ENCODE results near the gene TOE1.
"Not testable (repeated sequence)": the region's sequence is repeated elsewhere in the genome, so short reads cannot be mapped to it uniquely, and the experiment has no call there.

TOE1 gene

DNA sequence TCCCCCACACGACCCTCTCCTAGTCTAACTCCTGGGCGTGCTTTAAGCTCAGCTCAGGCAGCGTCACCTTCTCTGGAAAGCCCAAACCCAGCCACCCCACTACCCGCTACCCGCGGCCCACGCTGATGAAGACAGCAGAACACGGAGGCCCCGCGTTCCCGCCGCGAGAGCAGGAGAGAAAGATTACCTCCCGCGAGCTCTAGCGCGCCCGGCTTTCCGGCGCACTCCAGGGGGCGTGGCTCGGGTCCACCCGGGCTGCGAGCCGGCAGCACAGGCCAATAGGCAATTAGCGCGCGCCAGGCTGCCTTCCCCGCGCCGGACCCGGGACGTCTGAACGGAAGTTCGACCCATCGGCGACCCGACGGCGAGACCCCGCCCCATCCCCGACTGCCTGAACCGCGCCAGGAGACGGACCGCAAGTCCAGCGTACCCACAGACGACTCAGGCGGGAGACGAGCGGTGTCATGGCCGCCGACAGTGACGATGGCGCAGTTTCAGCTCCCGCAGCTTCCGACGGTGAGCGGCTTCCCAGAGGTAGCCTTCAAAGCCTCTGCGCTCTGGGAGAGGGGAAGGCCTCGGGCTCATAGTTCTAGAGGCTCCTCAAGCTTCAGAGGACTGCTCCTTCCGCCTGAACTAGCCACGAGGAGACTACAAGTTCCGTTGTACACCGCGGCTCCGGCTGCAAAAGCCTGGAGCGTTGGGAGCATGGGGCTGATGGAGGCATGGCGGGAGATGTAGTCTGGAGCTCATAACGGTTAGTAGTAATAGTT is at the start of gene TOE1, which contains the start of gene MUTYH:
Gene TOE1, plus strand, starts transcription at position 382 of the 770 bp plus-strand sequence. Its CDS starts 83 bp downstream, at position 465.
Gene MUTYH, minus strand, starts transcription at position 652 of the 770 bp plus-strand sequence. CDS start 5,935 bp downstream, outside the sequence.
- DNase-seq, result peak; percentile 94

DNA sequence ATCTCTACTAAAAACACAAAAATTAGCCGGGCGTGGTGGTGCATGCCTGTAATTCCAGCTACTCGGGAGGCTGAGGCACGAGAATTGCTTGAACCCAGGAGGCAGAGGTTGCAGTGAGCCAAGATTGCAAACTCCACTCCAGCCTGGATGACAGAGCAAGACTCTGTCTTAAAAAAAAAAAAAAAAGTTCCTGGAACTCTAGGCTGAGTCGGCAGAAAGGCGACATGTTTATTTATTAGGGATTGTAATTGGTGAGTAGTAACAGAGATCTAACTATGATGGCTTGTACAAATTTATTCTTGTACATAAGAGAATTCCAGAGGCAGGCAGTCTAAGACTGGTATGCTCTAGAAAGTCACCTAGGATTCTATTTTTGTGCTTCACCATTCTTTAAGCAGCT is 49.0 kb upstream of the TOE1 start:
- not testable (repeated sequence) for DNase-seq

DNA sequence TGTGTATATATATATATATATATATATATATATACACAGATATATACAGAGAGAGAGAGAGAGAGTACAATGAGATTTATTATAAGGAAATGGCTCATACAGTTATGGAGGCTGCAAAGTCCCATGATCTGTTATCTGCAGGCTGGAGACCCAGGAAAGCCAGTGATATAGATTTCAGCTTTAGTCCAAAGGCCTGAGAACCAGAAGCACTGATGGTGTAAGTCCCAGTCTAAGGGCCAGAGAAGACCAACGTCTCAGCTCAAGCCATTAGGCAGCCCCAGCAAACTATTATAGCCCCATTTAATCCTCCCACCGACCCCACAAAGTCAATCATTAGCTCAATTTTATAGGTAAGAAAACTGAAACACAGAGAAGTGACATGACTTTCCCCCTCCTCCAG is 48.3 kb upstream of the TOE1 start:
- DNase-seq, result no peak

DNA sequence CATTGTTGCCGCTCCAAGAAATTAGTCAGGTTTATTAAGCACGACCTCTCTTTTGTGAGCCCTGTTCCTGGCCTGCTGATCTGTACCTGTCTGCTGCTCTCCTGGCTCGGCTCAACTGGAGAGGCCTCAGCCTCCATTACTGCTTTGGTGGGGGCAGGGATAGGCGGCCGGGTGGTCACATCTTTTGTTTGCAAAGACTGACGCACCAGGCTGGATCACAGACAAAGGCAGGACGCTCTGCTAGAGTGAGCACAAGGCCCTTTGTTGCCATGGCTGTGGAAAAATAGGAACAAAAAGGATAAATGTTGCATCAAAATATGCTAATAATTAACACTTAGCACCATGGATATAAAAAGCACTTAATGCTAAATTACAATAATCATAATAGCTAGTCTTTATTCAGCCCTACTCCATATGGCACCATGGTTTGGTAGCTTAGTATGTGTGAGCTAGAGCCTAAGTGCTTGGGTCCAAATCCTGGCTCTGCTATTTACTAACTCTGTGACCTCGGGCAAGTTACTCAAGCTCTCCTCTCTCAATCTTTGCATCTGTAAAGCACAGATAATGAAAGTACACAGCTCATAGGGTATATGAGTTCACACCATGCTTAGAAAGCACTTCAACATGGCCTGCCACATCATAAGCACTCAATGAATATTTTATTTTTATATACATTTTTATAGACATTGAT is 42.2 kb upstream of the TOE1 start:
- DNase-seq, result no peak

DNA sequence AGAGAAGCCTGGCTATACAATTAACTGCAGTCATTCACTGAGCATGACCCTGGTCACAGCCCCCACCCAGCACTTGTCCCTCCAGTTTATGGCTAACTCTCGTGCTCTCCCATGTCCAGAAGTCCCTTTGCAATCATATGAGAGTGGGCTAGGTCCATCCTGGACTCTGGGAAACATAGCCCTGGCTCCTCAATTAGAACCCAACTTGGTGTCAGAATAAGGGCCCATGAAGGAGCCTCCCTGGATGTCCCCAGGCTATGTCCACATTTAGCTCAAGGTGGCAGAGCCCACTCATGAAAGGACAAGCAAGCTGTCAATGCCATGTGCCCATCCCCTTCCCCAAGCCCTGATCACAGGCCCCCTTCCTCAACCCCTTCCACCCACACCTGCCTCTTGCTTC is 40.7 kb upstream of the TOE1 start:
- no peak for DNase-seq

DNA sequence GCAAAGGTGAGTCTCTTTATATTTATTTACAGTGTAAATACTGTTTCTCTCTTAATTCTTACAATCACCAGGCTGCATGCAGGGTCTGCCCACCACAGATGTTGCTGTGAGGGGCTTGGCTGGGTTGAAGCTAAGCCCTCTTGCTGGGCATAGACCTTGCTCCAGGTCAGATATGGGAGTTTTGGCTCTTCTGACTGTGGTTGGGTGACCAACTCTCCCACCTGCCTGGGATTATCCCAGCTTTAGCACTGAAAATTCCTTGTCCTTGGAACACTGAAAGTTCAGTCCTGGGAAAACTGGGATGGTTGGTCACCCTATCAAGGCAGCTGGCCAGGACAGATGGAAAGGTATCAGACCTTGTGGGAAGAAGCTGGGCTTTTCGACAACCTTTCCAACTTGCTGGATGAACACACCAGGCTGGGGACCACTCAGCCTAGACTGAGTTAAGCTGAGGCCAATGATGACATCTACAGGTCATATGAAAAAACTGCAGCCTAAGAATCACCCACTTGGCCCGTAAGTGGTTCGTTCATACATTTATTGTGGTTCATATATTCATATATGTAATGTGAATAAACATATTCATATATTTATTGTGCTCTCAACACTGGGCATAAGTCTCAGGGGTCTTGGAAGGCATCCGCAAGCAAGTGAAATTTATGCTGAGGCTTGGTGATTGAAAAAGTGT is 39.8 kb upstream of the TOE1 start:
- DNase-seq, result peak; percentile 74

DNA sequence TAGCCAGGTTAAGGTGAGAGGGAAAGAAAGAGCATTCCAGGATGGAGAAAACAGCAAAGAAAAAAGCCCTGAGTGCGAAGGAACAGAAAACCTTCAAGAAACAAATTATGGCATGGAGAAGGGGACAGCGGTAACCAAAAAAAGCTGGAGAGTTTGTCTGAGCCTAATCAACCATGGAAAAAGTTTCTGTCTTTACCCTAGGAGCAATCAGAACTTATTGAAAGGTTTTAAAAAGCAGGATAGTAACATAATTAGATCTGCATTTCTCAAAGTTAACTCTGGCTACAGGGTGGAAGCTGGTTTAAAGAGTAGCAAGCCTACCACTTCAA is 39.3 kb upstream of the TOE1 start:
- DNase-seq, result no peak

DNA sequence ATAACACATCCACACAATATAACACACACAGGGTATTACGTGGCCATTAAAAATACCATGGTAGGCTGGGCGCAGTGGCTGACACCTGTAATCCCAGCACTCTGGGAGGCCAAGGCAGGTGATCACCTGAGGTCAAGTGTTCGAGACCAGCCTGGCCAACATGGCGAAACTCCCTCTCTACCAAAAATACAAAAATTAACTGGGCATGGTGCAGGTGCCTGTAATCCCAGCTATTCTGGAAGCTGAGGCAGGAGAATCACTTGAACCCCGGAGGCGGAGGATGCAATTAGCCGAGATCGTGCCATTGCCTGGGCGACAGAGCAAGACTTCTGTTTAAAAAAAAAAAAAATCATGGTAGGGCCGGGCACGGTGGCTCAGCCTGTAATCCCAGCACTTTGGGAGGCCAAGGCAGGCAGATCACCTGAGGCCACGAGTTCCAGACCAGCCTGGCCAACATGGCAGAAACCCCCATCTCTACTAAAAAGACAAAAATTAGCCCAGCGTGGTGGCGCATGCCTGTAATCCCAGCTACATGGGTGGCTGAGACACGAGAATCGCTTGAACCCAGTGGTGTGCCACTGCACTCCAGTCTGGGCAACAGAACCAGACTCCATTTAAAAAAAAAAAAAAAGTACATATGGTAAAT is 37.3 kb upstream of the TOE1 start:
- peak; percentile 20 for DNase-seq

DNA sequence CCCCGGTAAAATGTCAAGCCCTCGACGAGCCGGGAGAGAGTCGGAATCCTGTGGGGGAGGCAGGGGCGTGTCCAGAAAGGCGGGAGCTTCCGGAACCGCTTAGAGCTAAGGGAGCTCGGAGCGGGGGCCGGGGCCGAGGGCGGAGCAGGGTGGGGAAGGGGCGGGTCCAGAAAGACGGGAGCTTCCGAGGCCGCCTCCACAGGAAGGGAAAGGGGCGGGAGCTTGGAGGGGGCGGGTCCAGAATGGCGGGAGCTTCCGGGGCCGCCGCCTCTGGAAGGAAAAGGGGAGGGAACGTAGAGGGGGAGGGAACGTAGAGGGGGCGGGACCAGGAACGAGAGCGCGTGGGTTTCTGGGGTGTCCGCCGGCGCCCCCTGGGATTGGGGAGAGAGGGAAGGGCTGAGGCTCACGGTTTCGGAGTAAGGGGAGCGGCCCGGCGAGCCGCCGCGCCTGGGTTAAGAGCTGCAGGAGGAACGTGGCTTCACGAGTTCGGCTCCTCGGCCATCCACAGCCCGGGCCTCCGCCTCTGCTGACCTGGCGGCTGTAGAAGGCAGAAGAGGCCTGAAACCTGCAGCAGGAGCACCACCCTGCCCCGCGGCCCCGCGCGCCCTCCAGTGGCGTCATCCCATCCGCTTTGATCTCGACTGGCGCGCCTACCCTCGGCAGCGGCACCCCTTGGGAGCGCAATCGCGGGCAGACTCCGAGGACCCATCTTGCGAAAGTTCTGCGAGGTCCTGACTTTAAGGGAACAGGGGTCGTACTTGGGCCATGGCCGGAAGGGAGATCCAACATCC is 36.3 kb upstream of the TOE1 start:
- peak; percentile 96 for DNase-seq

DNA sequence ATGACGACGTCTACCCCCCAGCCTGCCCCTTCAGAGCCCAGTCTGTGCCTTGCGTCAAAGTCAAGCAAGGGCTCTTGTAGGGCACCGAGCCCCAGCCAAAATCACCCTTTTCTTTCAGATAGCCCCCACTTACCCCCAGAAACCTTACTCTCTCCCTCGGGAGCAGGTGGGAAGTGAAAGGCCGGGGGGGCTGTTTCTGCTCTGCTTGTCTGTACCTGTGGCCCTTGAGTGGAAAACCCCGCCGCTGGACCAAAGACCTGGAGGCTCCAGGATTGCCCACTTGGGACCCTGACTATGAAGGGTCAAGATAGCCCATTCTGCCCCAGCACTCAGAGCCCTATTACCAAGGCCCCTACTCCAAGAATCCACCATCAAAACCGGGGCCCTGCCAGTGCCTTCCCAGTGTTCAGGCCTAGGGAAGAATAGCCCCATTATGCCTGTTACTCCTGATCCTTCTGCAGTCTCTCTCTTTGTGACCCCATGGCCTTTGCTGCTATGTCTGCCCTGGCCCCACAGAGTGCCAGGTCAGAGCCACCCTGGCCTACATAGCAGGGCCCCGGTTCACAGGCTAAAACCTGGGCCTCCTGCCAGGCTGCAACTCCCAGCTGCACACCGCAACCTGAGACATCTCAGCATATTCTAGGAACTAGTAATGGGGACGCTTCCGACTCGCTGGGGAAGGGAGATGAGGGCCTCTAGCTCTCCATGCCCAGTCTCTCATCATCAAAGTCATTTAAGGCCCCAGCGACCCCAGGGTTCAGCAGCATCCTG is 35.5 kb upstream of the TOE1 start:
- peak; percentile 3 for DNase-seq

DNA sequence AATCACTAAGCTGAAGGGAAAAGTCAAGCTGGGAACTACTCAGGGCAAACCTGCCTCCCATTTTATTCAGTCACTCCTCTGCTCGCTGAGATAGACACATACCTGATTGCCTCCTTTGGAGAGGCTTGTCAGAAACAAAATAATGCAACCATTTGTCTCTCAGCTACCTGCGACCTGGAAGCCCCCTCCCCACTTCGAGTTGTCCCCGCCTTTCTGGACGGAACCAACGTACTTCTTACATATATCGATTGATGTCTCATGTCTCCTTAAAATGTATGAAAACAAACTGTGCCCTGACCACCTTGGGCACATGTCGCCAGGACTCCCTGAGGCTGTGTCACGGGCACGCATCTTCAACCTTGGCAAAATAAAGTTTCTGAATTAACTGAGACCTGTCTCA is 34.7 kb upstream of the TOE1 start:
- no peak for DNase-seq

DNA sequence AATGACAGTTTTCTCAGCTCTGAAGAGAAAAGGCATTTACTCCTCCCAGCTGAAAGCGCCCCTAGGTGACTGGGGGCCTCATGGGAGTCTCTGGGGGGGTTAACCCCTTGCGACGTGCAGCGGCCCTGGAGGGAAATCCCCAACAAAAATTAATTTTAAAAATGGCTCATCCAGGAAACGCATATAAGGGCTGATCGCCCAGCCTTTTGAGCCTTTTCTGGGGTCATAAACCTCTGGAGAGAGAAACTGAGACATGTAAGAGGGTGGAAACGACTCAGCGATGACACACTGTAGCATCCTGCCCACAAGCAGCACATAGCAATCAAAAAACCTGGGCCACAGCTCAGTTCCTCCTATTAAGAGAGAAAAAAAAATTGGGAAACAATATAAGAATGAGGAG is 33.7 kb upstream of the TOE1 start:
- DNase-seq, result no peak

DNA sequence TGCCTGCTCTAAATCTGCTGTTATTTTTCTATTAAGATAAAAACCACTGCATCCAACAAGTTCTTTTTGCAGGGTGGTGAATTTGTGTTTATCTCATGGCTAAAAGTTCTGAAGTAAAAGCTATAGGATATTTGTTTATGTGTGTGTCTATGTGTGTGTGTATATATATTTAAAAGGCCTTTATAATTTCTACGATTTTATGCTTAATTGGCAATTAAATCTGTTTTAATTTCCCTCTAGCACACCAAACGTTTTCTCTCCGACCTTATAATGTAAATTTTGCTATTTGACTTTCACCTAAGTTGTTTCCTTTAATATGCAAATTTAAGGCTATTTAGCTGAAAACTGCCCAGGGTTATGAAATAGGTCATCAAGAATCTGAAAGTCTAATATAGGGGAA is 33.1 kb upstream of the TOE1 start:
- DNase-seq, result no peak

DNA sequence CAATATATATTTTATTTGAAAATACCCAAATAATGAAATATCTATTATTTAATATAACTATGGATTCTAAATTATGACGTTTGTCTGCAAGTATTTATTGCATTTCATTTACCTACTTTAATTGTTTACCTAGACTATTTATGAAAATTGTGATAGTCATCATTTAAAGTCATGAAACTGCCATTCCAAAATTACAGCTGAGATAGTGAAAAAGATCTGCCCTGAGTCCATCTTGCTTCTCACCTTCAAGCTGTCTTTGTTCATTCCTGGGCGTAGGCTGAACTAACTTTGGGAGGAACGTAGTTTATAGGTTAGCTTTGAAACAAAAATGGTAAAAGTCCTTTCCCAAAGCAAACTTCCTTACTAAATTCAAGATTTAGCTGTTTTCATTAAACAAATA is 25.7 kb upstream of the TOE1 start:
- DNase-seq, result no peak

DNA sequence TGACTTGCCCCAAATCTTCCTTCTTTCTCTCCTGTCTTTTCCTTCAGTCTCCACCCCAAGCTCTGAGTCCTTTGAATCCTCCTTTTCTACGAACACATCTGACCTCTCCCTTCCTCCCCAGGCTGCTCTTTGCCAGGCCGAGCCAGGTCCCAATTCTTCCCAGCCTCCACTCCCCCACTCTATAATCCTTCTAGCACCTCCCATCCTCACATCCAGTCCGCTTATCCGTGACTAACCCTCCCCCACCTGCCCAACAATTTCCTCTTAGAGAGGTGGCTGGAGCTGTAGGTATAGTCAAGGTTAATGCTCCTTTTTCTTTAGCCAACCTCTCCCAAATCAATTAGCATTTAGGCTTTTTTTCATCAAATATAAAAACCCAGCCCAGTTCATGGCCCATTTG is 22.8 kb upstream of the TOE1 start:
- no peak for DNase-seq

DNA sequence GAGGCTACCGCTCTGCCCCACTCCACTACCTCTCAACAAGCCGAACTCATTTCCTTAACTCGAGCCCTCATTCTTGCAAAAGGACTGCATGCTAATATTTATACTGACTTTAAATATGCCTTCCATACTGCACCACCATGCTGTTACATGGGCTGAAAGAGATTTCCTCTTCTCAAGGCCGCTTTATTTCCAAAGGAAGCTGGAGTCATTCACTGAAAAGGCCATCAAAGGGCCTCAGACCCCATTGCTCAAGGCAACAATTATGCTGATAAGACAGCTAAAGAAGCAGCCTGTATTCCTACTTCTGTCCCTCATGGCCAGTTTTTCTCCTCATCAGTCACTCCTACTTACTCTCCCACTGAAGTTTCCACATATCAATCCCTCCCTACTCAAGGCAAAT is 20.2 kb upstream of the TOE1 start:
- DNase-seq, result no peak

DNA sequence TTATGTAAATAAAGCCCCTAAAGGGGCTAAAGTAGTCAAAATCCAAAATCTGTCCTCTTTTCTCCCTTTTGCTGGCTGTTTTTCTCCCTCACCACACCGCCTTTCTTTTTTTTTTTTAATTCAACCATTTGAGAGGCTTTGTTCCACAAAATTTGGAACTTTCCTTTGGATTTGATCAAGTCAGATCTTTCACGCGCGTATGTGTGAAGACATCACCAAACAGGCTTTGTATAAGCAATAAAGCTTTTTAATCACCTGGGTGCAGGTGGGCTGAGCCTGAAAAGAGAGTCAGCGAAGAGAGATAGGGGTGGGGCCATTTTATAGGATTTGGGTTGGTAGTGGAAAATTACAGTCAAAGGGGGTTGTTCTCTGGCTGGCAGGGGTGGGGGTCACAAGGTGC is 18.5 kb upstream of the TOE1 start:
- DNase-seq, result no peak

DNA sequence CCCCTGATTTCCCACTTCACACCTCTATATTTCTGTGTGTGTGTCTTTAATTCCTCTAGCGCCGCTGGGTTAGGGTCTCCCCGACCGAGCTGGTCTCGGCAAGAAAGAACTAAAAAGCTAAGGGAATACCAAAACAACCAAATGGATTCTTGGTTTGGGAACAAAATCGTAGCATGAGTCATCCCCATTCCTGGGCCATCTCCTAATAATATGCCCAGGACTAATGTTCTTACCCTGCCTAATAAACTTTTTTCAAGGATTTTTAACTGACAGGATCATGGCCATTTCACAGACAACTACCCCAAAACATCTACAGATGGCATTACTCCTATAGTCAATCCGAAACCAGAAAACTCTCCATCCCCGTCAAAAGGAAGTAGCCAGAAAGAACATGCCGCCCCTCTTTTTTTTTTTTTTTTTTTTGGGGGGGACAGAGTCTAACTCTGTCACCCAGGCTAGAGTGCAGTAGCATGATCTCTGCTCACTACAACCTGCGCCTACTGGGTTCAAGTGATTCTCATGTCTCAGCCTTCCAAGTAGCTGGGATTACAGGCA is 17.4 kb upstream of the TOE1 start:
- no peak for DNase-seq

DNA sequence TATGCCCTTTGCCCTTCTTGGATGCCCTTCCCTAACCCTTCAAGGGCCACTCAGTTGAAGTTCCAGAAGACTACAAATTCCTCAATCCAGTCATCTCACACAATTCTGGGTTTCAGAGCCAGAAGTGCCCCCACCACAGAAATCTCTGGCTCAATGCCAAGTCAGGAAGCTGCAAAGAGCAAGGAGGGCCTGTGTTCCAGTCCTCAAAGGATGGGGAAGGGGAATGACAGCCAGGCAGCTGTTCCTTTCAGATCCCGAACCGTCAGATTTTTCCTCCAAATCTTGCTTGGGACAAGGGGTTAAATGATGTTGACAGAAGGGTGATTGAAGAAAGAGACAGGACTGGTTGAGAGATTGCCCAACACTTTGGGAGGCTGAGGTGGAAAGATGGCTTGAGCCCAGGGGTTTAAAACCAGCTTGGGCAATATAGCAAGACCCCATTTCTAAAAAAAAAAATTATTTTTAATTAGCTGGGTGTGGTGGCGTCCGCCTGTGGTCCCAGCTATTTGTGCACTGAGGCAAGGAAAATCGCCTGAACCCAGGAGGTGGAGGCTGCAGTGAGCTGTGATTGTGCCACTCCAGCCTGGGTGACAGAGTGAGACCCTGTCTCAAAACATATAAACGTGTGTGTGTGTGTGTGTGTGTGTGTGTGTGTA is 14.0 kb upstream of the TOE1 start:
- peak; percentile 4 for DNase-seq

DNA sequence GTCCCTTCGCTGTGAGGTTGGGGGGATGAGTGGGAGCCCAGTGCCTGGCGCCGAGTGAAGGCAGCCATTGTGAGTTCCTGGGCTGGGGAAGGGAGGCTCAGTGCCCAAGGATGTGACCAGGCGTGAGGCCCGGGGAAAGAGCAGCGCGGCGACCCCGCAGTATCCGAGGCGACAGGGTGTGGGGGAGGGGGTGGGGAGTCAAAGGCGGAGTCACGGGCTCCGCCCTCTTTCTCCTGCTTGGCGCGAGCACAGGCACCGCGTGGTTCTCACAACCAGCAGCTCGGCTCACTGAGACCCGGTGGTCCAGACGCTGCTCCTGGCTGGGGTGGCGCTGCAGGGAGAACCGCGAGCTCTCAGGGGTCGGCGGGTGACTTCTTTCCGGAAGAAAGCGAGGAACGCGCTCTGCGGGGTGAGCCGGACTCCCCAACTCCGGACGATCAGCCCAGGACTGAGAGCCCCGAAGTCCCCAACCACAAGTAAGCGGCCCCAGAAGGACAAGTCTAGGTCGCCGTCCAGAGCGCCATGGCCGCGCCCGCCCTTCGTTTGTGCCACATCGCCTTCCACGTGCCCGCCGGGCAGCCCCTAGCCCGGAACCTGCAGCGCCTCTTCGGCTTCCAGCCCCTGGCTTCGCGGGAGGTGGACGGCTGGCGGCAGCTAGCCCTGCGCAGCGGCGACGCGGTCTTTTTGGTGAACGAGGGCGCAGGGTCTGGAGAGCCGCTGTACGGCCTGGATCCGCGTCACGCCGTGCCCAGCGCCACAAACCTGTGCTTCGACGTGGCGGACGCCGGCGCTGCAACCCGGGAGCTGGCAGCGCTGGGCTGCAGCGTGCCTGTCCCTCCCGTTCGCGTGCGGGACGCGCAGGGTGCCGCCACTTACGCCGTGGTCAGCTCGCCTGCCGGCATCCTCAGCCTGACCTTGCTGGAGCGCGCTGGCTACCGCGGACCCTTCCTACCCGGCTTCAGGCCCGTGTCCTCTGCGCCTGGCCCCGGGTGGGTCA is 13.0 kb upstream of the TOE1 start, which contains the start of gene HPDL:
Gene HPDL, plus strand, starts transcription at position 269 of the 997 bp plus-strand sequence. Its CDS starts 254 bp downstream, at position 523.
- peak; percentile 85 for DNase-seq

Data from NCI-H69 (cell line).